ENCODE measurements around the gene BABAM1. TPM values are rescaled to one million over a fixed set of nuclear protein-coding genes. Genes with fewer than 3 reads are reported as not detected.

BABAM1 gene
- total and polyA plus RNA-seq, 10 of the 15 experiments (the other 5 are each of a cell fraction or from before 2014, with no cell fraction given): 11.9 to 154 (median 103) TPM

DNA sequence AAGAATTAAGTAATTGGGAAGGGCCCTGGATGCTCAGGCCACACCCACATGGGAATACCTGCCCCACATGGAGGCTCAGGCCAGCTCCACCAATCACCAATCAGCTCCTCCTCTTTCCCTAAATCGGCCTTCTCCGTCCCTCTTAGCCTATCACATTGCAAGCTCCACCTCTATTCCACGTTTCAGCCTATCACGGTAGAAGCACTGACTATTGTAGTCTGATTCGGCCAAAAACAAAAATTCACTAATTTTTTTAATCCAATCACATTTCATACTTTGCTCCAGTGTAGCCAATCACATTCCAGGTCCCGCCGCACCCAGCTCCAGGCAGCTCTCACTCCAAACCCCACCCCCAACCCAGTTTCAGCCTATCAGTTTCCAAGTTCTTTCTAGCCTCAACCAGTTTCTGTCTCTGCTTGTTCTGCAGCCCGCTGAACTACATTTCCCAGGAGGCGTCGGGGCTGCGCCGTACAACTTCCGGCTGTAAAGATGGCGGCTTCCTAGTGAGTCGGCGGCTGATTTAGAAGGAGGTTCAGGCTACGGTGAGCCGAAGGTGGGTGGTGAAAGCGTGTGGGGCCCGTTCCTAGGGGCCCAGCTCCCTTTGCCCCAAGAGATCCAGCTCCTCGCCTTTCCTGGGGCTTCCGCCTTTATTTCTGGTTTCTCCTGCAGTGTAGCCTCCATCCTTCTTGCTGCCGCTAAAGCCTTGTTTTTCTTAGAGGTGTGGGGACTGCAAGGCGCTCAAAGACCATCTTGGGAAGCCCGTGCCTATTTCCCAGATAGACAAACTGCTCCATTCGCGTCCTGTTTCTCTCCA is at the start of gene BABAM1 (continued):
- no peak for TF ChIP-seq ZNF274 (IDR thresholded peaks at IDR 0.05; ENCODE audit: insufficient read depth, insufficient read length)
- TF ChIP-seq RFX5 (IDR thresholded peaks at IDR 0.05; ENCODE audit: low read depth, low read length): peak; percentile 87
- no peak for TF ChIP-seq STAT1 (conservative IDR thresholded peaks at IDR 0.05)
- no peak for TF ChIP-seq ZSCAN29 (IDR thresholded peaks at IDR 0.05)
- TF ChIP-seq IRF5 (IDR thresholded peaks at IDR 0.05; ENCODE audit: borderline replicate concordance): no peak
- TF ChIP-seq, protein P1, sequence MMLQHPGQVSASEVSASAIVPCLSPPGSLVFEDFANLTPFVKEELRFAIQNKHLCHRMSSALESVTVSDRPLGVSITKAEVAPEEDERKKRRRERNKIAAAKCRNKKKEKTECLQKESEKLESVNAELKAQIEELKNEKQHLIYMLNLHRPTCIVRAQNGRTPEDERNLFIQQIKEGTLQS (IDR thresholded peaks at IDR 0.05; ENCODE audit: borderline replicate concordance, extremely low read depth, low read depth, low read length): no peak; the same call in 1 of the 2 replicates
- TF ChIP-seq, protein P2, sequence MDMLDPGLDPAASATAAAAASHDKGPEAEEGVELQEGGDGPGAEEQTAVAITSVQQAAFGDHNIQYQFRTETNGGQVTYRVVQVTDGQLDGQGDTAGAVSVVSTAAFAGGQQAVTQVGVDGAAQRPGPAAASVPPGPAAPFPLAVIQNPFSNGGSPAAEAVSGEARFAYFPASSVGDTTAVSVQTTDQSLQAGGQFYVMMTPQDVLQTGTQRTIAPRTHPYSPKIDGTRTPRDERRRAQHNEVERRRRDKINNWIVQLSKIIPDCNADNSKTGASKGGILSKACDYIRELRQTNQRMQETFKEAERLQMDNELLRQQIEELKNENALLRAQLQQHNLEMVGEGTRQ (IDR thresholded peaks at IDR 0.05; ENCODE audit: borderline replicate concordance, low read depth, low read length): no peak; the same call in 1 of the 2 replicates
- TF ChIP-seq EED (IDR thresholded peaks at IDR 0.05; ENCODE audit: low read depth): no peak
- no peak for TF ChIP-seq SMAD1 (IDR thresholded peaks at IDR 0.05; ENCODE audit: low read depth, partially characterized antibody)
- TF ChIP-seq CHD4 (IDR thresholded peaks at IDR 0.05): no peak
- no peak for TF ChIP-seq YBX1 (IDR thresholded peaks at IDR 0.05)
- TF ChIP-seq, protein P3, sequence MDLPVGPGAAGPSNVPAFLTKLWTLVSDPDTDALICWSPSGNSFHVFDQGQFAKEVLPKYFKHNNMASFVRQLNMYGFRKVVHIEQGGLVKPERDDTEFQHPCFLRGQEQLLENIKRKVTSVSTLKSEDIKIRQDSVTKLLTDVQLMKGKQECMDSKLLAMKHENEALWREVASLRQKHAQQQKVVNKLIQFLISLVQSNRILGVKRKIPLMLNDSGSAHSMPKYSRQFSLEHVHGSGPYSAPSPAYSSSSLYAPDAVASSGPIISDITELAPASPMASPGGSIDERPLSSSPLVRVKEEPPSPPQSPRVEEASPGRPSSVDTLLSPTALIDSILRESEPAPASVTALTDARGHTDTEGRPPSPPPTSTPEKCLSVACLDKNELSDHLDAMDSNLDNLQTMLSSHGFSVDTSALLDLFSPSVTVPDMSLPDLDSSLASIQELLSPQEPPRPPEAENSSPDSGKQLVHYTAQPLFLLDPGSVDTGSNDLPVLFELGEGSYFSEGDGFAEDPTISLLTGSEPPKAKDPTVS (IDR thresholded peaks at IDR 0.05; ENCODE audit: low read depth, low read length): no peak
- TF ChIP-seq TARDBP (IDR thresholded peaks at IDR 0.05; ENCODE audit: borderline replicate concordance): peak; percentile 62; the same call in 1 of the 2 replicates
- TF ChIP-seq, protein P4, sequence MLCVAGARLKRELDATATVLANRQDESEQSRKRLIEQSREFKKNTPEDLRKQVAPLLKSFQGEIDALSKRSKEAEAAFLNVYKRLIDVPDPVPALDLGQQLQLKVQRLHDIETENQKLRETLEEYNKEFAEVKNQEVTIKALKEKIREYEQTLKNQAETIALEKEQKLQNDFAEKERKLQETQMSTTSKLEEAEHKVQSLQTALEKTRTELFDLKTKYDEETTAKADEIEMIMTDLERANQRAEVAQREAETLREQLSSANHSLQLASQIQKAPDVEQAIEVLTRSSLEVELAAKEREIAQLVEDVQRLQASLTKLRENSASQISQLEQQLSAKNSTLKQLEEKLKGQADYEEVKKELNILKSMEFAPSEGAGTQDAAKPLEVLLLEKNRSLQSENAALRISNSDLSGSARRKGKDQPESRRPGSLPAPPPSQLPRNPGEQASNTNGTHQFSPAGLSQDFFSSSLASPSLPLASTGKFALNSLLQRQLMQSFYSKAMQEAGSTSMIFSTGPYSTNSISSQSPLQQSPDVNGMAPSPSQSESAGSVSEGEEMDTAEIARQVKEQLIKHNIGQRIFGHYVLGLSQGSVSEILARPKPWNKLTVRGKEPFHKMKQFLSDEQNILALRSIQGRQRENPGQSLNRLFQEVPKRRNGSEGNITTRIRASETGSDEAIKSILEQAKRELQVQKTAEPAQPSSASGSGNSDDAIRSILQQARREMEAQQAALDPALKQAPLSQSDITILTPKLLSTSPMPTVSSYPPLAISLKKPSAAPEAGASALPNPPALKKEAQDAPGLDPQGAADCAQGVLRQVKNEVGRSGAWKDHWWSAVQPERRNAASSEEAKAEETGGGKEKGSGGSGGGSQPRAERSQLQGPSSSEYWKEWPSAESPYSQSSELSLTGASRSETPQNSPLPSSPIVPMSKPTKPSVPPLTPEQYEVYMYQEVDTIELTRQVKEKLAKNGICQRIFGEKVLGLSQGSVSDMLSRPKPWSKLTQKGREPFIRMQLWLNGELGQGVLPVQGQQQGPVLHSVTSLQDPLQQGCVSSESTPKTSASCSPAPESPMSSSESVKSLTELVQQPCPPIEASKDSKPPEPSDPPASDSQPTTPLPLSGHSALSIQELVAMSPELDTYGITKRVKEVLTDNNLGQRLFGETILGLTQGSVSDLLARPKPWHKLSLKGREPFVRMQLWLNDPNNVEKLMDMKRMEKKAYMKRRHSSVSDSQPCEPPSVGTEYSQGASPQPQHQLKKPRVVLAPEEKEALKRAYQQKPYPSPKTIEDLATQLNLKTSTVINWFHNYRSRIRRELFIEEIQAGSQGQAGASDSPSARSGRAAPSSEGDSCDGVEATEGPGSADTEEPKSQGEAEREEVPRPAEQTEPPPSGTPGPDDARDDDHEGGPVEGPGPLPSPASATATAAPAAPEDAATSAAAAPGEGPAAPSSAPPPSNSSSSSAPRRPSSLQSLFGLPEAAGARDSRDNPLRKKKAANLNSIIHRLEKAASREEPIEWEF (IDR thresholded peaks at IDR 0.05; ENCODE audit: insufficient replicate concordance, low read depth, low read length): no peak
- no peak for TF ChIP-seq KLF5 (IDR thresholded peaks at IDR 0.05; ENCODE audit: partially characterized antibody)
- TF ChIP-seq RUNX3 (IDR thresholded peaks at IDR 0.05; ENCODE audit: low read length): peak; percentile 46
- TF ChIP-seq E2F4 (IDR thresholded peaks at IDR 0.05; ENCODE audit: low read depth, low read length): peak; percentile 65

All from GM12878 (cell line).